Measurements from ENCODE around the gene RHOV. TPM values are rescaled to one million over a fixed set of nuclear protein-coding genes. Genes with fewer than 3 reads are reported as not detected.

Gene RHOV
- total and polyA plus RNA-seq, 10 of the 15 experiments (the other 5 are each of a cell fraction or from before 2014, with no cell fraction given): 0.24 to 39.3 (median 9.3) TPM

GRCh38 chr15:40879609-40880008 lies 5.6 kb upstream of the RHOV start:
- Histone ChIP-seq H3K79me2 (ENCODE audit: control insufficient read depth, insufficient read depth, low read length) (no peaks in the 10 kb centered on the region), H3K4me1 (ENCODE audit: control insufficient read depth, insufficient read depth, low read length) (peaks cover 22% of the 10 kb centered on the region), H3K36me3 (ENCODE audit: control insufficient read depth in 2 of 2, insufficient read depth in 2 of 2, low read length in 1 of 2) (no peaks in the 10 kb centered on the region), H4K20me1 (ENCODE audit: control insufficient read depth, insufficient read depth) (no peaks in the 10 kb centered on the region), H3K27me3 (replicated peaks in 1 of 2; ENCODE audit: control insufficient read depth in 2 of 2, insufficient read depth in 2 of 2, low read length in 1 of 2) (no peaks in the 10 kb centered on the region), H3K9me3 (replicated peaks; ENCODE audit: control insufficient read depth, insufficient read depth, low read length) (no peaks in the 10 kb centered on the region; the same call in 2 of the 3 replicates), H3K27ac (ENCODE audit: control insufficient read depth, insufficient read depth) (no peak overlapping the region), H3K4me2 (ENCODE audit: control insufficient read depth, insufficient read depth) (no peak overlapping the region), H3K9ac (ENCODE audit: control insufficient read depth, insufficient read depth, low read length) (no peak overlapping the region), H3K4me3 (no peak overlapping the region), H2AFZ (ENCODE audit: control insufficient read depth, low read depth, low read length) (no peak overlapping the region; the same call in 1 of the 2 replicates)
- WGBS (ENCODE audit: insufficient coverage, insufficient replicate concordance, low lambda C conversion rate, missing lambda C conversion rate): 25% methylated on average over 6 of the region's 6 CpGs
- ChIA-PET CTCF (interaction anchor here (3.1 kb wide), 1 partner anchor 15 kb away, joined by 20 read pairs; the partner anchor contains the start of gene VPS18), POLR2A (interaction anchor here (1.0 to 7.0 kb wide), 8 partner anchors 8 to 234 kb away, joined by 3 to 111 read pairs (median 4); no protein-coding TSS in a partner anchor), SMC1A (ENCODE audit: uncharacterized antibody, unreplicated experiment) (interaction anchor here (0.9 to 14.4 kb wide), 6 partner anchors 7 to 284 kb away, joined by 3 to 454 read pairs (median 4); partner anchors contain the start of genes DNAJC17 and ZFYVE19), RAD21 (ENCODE audit: unreplicated experiment) (interaction anchor here (1.2 to 14.9 kb wide), 4 partner anchors 4 to 123 kb away, joined by 3 to 551 read pairs (median 286); partner anchors contain the start of genes RHOV and VPS18)
- intact Hi-C loops (cut with micrococcal nuclease; ENCODE audit: unreplicated experiment): loop anchor here (10.0 kb wide), 1 partner anchor 285 kb away; the partner anchor contains the start of gene KNL1
- DNase-seq (ENCODE audit: low read depth, low spot score) (no peak), FAIRE-seq (no peak), ATAC-seq (peak; percentile 82)
- in situ Hi-C loops (cut with MboI): no loop called here
- BruUV-seq (replicated peaks): no TSS peak
- TF ChIP-seq, protein P1, sequence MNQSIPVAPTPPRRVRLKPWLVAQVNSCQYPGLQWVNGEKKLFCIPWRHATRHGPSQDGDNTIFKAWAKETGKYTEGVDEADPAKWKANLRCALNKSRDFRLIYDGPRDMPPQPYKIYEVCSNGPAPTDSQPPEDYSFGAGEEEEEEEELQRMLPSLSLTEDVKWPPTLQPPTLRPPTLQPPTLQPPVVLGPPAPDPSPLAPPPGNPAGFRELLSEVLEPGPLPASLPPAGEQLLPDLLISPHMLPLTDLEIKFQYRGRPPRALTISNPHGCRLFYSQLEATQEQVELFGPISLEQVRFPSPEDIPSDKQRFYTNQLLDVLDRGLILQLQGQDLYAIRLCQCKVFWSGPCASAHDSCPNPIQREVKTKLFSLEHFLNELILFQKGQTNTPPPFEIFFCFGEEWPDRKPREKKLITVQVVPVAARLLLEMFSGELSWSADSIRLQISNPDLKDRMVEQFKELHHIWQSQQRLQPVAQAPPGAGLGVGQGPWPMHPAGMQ (IDR thresholded peaks at IDR 0.05; ENCODE audit: borderline replicate concordance): no peak
- TF ChIP-seq EED (IDR thresholded peaks at IDR 0.05; ENCODE audit: low read depth) (peak; percentile 57; the same call in 1 of the 2 replicates), NR2C2 (IDR thresholded peaks at IDR 0.05; ENCODE audit: borderline replicate concordance, control insufficient read depth, insufficient read length, low read depth) (no peak), YBX1 (IDR thresholded peaks at IDR 0.05) (no peak), RELB (IDR thresholded peaks at IDR 0.05; ENCODE audit: low read depth) (peak; percentile 36; the same call in 1 of the 2 replicates), PAX5 (IDR thresholded peaks at IDR 0.05; ENCODE audit: borderline replicate concordance, low read depth, low read length) (no peak), ZNF384 (IDR thresholded peaks at IDR 0.05; ENCODE audit: borderline replicate concordance, low read depth, low read length) (peak; percentile 87), ATF7 (IDR thresholded peaks at IDR 0.05; ENCODE audit: low read depth) (0 out of 2 replicates have a peak, but pooled peaks have one; percentile 30), ZBED1 (IDR thresholded peaks at IDR 0.05; ENCODE audit: borderline replicate concordance) (no peak), IKZF1 (conservative IDR thresholded peaks at IDR 0.05) (peak; percentile 52), POLR2AphosphoS5 (IDR thresholded peaks at IDR 0.05; ENCODE audit: low read length) (no peak), LARP7 (IDR thresholded peaks at IDR 0.05) (no peak), SKIL (IDR thresholded peaks at IDR 0.05; ENCODE audit: low read depth, poor library complexity, severe bottlenecking) (peak; percentile 50), FOXK2 (IDR thresholded peaks at IDR 0.05) (no peak), ZSCAN29 (IDR thresholded peaks at IDR 0.05) (no peak)
- TF ChIP-seq, protein P2, sequence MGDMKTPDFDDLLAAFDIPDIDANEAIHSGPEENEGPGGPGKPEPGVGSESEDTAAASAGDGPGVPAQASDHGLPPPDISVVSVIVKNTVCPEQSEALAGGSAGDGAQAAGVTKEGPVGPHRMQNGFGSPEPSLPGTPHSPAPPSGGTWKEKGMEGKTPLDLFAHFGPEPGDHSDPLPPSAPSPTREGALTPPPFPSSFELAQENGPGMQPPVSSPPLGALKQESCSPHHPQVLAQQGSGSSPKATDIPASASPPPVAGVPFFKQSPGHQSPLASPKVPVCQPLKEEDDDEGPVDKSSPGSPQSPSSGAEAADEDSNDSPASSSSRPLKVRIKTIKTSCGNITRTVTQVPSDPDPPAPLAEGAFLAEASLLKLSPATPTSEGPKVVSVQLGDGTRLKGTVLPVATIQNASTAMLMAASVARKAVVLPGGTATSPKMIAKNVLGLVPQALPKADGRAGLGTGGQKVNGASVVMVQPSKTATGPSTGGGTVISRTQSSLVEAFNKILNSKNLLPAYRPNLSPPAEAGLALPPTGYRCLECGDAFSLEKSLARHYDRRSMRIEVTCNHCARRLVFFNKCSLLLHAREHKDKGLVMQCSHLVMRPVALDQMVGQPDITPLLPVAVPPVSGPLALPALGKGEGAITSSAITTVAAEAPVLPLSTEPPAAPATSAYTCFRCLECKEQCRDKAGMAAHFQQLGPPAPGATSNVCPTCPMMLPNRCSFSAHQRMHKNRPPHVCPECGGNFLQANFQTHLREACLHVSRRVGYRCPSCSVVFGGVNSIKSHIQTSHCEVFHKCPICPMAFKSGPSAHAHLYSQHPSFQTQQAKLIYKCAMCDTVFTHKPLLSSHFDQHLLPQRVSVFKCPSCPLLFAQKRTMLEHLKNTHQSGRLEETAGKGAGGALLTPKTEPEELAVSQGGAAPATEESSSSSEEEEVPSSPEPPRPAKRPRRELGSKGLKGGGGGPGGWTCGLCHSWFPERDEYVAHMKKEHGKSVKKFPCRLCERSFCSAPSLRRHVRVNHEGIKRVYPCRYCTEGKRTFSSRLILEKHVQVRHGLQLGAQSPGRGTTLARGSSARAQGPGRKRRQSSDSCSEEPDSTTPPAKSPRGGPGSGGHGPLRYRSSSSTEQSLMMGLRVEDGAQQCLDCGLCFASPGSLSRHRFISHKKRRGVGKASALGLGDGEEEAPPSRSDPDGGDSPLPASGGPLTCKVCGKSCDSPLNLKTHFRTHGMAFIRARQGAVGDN (IDR thresholded peaks at IDR 0.05): peak; percentile 34; the same call in 1 of the 2 replicates
